Measurements from ENCODE around the gene GPR15. TPM values are rescaled to one million over a fixed set of nuclear protein-coding genes. Genes with fewer than 3 reads are reported as not detected.
"Not testable (repeated sequence)": the region's sequence is repeated elsewhere in the genome, so short reads cannot be mapped to it uniquely, and the experiment has no call there.

The GPR15 gene
- total RNA-seq, 1 donor from 2014 or later, result not detected

GRCh38 chr3:98556164-98557130, 24.7 kb downstream of the GPR15 start:
- ATAC-seq (no peak), DNase-seq (ENCODE audit: low spot score) (no peak)

DNA sequence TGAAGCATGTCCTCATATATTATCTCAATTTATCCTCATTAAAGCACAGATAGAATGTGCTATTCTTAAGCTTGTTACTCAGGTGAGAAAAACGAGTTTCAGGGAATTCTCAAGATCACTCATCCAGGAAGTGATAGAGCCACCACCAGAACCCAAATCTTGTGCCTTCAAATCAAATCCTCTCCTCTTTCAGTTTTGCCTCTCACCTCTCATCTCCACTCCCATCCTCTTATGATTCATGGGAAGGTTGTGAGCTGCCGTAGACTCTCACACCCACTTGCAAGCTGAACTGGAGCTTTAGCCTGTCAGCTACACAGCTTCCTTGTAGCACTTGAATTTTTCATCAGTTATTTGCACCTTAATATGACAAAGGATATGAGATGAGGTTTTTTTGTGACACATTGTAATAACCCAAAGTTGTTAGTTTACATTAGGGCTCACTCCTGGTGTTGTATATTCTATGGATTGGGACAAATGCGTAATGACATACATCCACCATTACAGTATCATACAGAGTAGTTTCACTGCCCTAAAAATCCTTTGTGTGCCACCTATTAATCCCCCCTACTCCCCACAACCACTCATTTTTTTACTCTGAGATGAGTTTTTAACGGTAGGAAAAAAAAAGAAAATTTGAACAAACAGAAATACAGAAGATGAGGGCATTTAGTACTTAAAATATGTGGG, 25.7 kb downstream of the GPR15 start:
- ATAC-seq, result no peak

GRCh38 chr3:98558100-98558827, 26.5 kb downstream of the GPR15 start:
- no peak for DNase-seq (ENCODE audit: low spot score)
- no peak for ATAC-seq

More for the DNA sequence above, 25.7 kb downstream of the GPR15 start:
- no peak for DNase-seq (ENCODE audit: low spot score)

DNA sequence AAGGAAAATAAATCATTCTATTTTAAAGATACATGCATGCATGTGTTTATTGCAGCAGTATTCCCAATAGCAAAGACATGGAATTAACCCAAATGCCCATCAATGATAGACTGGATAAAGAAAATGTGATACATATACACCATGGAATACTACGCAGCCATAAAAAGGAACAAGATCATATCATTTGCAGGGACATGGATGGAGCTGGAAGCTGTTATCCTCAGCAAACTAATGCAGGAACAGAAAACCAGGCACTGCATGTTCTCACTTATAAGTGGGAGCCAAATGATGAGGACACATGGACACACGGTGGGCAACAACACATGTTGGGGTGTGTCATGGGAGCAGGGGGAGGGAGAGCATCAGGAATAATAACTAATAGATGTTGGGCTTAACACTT, 28.0 kb downstream of the GPR15 start:
- ATAC-seq; DNase-seq (ENCODE audit: low spot score): not testable (repeated sequence)

- no peak for ATAC-seq
- DNase-seq (ENCODE audit: low spot score), result no peak
These were observed 29.1 kb downstream of the GPR15 start for GRCh38 chr3:98560911-98561310.

- no peak for ATAC-seq
These were observed 30.1 kb downstream of the GPR15 start for GRCh38 chr3:98561727-98562521.

DNA sequence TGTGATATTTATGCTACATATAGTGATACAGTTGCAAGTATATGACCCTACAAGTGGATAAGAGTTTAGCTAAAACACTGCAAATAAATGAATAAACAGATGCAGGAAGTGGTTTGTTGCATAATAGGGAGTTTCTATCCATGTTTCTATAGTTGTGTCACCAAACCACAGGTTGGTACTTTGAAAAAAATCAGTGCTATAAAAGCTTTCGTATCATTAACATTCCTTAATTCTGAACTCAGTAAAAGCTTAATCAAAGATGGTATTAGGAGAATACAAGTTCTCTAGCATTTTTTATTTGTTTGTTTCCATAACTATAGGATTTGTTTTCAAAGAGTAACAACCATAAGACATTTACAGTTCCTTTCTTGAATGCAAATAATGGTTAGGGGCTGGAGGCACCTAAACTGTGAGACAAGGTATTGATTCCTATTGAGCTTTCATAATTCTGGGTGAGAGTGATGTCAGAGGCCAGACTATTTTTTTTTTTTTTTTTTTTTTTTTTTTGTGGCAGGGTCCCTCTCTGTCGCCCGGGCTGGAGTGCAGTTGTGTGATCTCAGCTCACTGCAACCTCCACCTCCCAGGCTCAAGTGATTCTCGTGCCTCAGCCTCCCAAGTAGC, 32.0 kb downstream of the GPR15 start:
- DNase-seq (ENCODE audit: low spot score) (no peak), ATAC-seq (no peak)

More at GRCh38 chr3:98561727-98562521, 30.1 kb downstream of the GPR15 start:
- no peak for DNase-seq (ENCODE audit: low spot score)

- no peak for ATAC-seq
- no peak for DNase-seq (ENCODE audit: low spot score)
These were observed 32.7 kb downstream of the GPR15 start for GRCh38 chr3:98564282-98565005.

DNA sequence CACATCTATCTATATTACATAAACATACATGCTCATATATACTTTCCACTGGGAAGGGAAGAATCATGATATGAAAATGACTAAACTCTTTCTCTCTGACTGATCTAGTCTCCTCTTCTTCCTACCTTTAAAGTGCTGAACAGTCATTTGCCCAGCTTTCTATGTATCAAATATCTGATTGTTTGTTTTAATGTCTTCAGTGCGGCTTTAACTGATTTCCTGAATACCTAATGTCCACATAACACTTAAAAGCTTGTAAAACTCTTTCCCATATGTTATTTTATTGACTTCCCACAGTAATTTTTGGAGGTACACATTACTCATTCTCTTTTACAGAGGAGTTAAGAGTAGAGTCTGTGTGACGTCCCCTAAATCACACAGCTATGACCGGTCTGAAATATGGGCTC, 33.5 kb downstream of the GPR15 start:
- DNase-seq (ENCODE audit: low spot score) (no peak), ATAC-seq (no peak)

DNA sequence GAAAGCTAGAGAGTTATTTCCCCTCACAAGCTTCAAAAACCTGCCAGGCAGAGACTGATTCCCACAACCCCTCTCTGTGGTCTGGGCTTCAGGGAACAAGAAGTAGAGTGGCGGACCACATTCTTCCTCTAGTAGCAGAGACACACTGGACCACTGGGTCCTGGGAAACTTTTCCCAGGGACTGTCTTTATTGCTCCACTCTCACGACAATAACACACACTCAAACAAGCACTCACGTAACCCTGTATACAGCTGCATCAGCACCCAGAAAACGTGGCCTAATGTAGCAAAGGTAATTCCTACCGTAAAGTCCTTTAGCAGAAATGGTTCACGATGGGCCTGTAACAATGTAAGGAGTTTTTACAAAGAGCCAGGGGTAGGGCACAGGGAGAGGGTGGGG, 34.1 kb downstream of the GPR15 start:
- no peak for ATAC-seq
- no peak for DNase-seq (ENCODE audit: low spot score)

GRCh38 chr3:98567666-98568270, 36.0 kb downstream of the GPR15 start:
- ATAC-seq, result no peak
- DNase-seq (ENCODE audit: low spot score), result no peak

DNA sequence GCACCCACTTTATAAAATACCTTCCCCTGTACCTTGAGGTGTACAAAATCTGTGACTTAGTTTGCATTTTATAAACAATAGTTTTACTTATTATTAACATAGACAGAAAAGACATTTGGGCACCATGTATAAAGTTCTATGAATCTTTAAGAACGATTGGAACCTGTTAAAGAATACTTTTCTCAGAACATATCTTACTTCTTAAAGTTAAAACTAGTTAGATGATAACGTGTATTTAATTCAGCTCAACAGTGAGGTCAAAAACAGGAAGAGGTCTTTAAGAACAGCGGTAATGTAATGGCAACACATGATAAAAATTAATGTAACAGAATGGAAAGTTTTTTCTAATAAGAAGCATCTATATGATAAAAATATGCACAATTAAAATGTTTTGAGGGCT, 36.6 kb downstream of the GPR15 start:
- no peak for DNase-seq (ENCODE audit: low spot score)
- ATAC-seq, result no peak

DNA sequence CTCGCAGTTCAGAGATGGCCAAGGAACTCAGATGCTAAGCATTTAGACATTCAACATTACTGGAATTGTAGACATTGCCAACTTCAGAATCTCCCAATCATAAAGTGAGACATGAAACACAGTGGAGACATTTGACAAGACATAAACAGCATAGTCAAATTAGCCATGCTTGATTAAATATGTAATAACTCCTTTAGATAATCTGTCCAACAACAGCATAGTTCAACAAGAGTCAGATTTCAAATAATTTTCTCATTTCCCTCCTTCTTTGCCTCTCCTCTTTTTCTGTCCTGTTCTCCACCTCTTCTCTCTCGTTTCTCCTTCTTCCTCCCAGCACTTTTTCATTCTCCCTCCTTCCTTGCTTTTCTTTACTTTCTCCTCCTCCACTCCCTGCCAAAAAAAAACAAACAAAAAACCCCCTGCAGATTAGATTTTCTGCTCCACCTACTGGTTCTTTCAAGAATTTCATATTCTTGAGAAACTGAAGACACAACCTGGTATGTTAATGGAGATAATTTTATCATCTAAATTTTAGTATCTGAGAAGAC, 41.5 kb downstream of the GPR15 start:
- DNase-seq (ENCODE audit: low spot score) (no peak), ATAC-seq (no peak)

GRCh38 chr3:98574132-98574531, 42.4 kb downstream of the GPR15 start:
- no peak for DNase-seq (ENCODE audit: low spot score)
- no peak for ATAC-seq

DNA sequence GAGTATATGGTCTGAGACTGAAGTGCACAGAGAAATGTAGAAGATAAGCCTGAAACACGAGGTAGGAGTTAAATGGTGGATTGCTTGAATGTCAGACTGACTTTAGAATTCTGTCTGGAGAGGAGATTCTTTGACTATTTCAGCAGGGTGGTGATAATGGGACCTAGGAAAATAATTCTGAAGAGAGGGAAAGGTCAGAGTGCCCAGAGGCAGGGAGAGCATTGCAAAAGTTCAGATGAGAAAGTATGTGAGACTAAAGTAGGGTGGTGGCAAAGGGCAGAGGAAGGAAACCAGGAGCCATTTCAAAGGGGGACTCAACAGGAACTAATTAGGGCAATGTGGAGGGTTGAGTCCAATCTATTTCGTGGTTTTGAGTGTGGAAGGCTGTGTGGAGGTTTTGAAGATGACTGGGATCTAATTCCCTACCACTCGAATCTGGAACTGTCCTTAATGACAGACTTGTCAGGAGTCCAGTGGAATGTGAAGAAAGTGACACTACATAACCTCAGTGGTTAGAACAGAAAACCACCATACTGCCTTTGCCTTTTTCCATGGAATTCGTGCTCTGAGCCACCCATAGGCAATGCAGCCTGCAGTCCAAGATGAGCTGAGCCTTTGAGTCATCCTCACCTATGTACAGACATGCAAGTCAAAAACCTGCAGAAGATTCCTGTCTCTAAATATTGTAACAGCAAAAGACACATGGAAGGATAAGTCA, 45.6 kb downstream of the GPR15 start:
- ATAC-seq (peak; percentile 26), DNase-seq (ENCODE audit: low spot score) (no peak)

GRCh38 chr3:98580401-98581386, 48.9 kb downstream of the GPR15 start:
- DNase-seq (ENCODE audit: low spot score), result no peak
- peak; percentile 75 for ATAC-seq

DNA sequence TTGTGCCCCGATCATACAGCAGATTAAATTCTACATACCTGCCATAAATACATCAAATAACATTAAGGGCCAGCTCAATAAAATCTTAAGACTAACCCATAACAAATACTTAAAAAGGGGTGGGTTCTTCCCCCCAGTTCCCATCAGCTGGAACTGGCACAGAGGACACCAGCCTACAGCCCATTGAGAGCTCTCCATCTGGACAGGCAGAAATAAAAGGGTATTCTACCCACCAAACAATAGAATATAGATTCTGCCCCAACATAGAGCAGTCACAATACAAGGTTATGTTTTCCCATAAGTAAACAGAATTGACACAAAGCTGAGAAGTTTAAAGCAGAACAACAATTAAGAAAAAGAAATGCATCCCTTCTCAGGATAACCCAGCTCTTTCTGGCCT, 49.7 kb downstream of the GPR15 start:
- ATAC-seq, result no peak
- DNase-seq (ENCODE audit: low spot score), result no peak

Data from left lobe of liver (tissue), 2 donors.